Common myeloid progenitor, CD34-positive (primary cell): ENCODE measurements around the gene ZC3H4. TPM values are rescaled to one million over a fixed set of nuclear protein-coding genes. Genes with fewer than 3 reads are reported as not detected.
A peak's percentile ranks its signal among the peaks of the same experiment; 100 is the strongest.

Source experiments
- CTCF ChIA-PET: fragments of 350-600 bp; sonication (Branson Sonifier 250); formaldehyde crosslinking; loops from one replicate; lab custom pipeline; 2021; ENCODE audit warnings: antibody characterized with exemption; lab: Charles Lee
- POLR2A ChIA-PET: fragments of 350-600 bp; sonication (Branson Sonifier 250); formaldehyde crosslinking; loops from one replicate; lab custom pipeline; 2021; ENCODE audit warnings: antibody characterized with exemption; lab: Charles Lee
- DNase-seq, 3 donors: peaks; one replicate each; pipeline versions ENCODE4 v3.0.0 to v3.0.0-alpha.2; 2013
- H3K27ac ChIP-seq, 2 experiments: 1 replicate in 1 of 2; 2 replicates in 1 of 2; pipeline ENCODE4 v1.7.0; 2013; ENCODE audit warnings: inconsistent platforms in 2 of 2, low read length in 2 of 2, mild to moderate bottlenecking in 2 of 2, low read depth in 1 of 2, moderate library complexity in 1 of 2; ENCODE audit not compliant: severe bottlenecking in 2 of 2, insufficient read depth in 1 of 2, poor library complexity in 1 of 2
- H3K27me3 ChIP-seq, 5 experiments: replicated peaks in 2 of 5; 1 replicate in 3 of 5; 2 replicates in 2 of 5; pipeline versions ENCODE4 v1.6.1 to v1.7.0; 2013; ENCODE audit warnings: low read length in 4 of 5, mild to moderate bottlenecking in 2 of 5, moderate library complexity in 2 of 5, inconsistent platforms in 1 of 5; ENCODE audit not compliant: insufficient read depth in 5 of 5, control insufficient read depth in 4 of 5
- H3K36me3 ChIP-seq, 4 experiments: 1 replicate in 2 of 4; 2 replicates in 2 of 4; pipeline versions ENCODE4 v1.6.1 to v1.7.0; 2013; ENCODE audit warnings: low read length in 3 of 4, control low read depth in 1 of 4, mild to moderate bottlenecking in 1 of 4; ENCODE audit not compliant: control insufficient read depth in 4 of 4, insufficient read depth in 4 of 4
- H3K4me1 ChIP-seq, 4 experiments: 1 replicate in 3 of 4; 2 replicates in 1 of 4; pipeline versions ENCODE4 v1.6.1 to v1.7.1; 2013; ENCODE audit warnings: low read length in 3 of 4, mild to moderate bottlenecking in 3 of 4, control low read depth in 1 of 4, inconsistent platforms in 1 of 4, moderate library complexity in 1 of 4; ENCODE audit not compliant: control insufficient read depth in 4 of 4, insufficient read depth in 4 of 4; ENCODE audit errors: control extremely low read depth in 1 of 4
- H3K4me3 ChIP-seq, 7 experiments: 1 replicate in 4 of 7; 2 replicates in 3 of 7; pipeline versions ENCODE4 v1.5.1 to v1.7.0; 2013; ENCODE audit warnings: mild to moderate bottlenecking in 7 of 7, low read length in 6 of 7, moderate library complexity in 6 of 7, inconsistent platforms in 2 of 7, low read depth in 2 of 7, control low read depth in 1 of 7; ENCODE audit not compliant: insufficient read depth in 4 of 7, control insufficient read depth in 1 of 7; ENCODE audit errors: extremely low read depth in 1 of 7
- H3K9me3 ChIP-seq, 5 experiments: 1 replicate in 4 of 5; 2 replicates in 1 of 5; pipeline versions ENCODE4 v1.6.1 to v1.7.1; 2013; ENCODE audit warnings: low read length in 4 of 5, mild to moderate bottlenecking in 2 of 5, inconsistent platforms in 1 of 5, low read depth in 1 of 5, moderate library complexity in 1 of 5; ENCODE audit not compliant: control insufficient read depth in 4 of 5, insufficient read depth in 2 of 5; ENCODE audit errors: control extremely low read depth in 1 of 5
- WGBS: methylation state at CpG from one replicate; pipeline ENCODE4 v1.1.5; 2013; ENCODE audit not compliant: insufficient coverage; 5-methylcytosine and 5-hydroxymethylcytosine counted together
- polyA plus RNA-seq: library from polyadenylated mRNA; unstranded; fragments of 120-200 nt; gene quantifications from one replicate; pipeline ENCODE4 v1.2.1, GENCODE V29; 2013

ZC3H4 gene
- 15.7 TPM for polyA plus RNA-seq

DNA sequence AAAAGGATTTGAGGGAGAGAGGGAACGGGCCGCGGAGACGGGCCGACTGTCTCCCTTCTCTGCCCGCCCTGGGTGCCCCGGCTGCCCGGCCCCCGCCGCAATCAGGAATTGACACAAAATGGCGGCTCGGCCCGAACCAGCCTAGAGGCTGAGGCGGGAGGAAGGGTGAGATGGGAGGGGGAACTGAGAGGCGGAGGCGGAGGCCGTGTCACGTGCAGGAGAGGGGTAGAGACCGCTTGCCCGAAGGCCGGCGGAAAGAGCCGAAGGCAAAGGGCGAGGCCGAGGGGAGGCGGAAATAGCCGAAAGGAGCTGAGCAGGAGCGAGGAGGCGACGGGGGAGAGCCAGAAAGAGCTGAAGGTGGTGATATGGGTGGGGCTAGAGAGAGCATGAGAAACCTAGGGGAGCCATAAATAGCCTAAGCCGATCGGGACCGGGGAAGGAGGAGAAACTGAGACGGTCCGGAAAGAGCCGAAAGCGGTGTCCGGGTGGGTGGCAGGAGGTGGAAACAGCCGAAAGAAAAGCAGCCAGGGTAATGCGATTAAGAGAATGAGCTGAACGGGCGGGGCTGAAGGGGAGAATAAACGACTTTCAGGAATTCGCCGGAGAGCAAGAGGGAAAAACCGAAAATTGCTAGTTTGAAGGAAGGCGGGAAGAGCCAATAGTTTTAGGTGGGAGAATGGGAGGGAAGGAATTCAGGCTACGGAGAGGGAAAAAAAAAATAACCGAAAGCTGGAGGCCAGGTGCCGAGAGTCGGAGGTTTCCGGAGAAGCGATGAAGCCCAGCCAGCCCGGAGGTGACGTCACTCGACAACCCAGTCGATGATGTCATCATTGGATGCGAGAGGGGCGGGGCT is at the start of gene ZC3H4:
Gene ZC3H4 (minus strand): TSS at position 780 of the 853 bp plus-strand sequence. CDS start 1,192 bp downstream, outside the sequence.
- peak within 1 kb of the TSS; percentile 80 to 99 (median 90) for H3K4me3 ChIP-seq
- H3K27ac ChIP-seq: peak within 1 kb of the TSS; percentile 99 to 100
- ChIA-PET CTCF (interaction anchor here (1.0 to 12.5 kb wide), 8 partner anchors 9 to 100 kb away, joined by 3 to 116 read pairs (median 4); no protein-coding TSS in a partner anchor), POLR2A (interaction anchor here (0.6 to 1.4 kb wide), 14 partner anchors 9 to 718 kb away, joined by 3 to 9 read pairs (median 4); partner anchors contain the start of genes CALM3, CCDC9, SAE1 and TMEM160)
- H3K4me1 ChIP-seq: peaks cover 20 to 38% (median 31%) of the 10 kb centered on the region in 4 experiments
- H3K27me3 ChIP-seq: no peaks in the 10 kb centered on the region
- WGBS: under 1% methylated on average over 52 of the region's 59 CpGs
- no peaks in the 10 kb centered on the region for H3K9me3 ChIP-seq
- H3K36me3 ChIP-seq: peaks cover 0 to 8% (median 0%) of the 10 kb centered on the region in 4 experiments
- peak; percentile 99 to 100 (median 99) for DNase-seq

DNA sequence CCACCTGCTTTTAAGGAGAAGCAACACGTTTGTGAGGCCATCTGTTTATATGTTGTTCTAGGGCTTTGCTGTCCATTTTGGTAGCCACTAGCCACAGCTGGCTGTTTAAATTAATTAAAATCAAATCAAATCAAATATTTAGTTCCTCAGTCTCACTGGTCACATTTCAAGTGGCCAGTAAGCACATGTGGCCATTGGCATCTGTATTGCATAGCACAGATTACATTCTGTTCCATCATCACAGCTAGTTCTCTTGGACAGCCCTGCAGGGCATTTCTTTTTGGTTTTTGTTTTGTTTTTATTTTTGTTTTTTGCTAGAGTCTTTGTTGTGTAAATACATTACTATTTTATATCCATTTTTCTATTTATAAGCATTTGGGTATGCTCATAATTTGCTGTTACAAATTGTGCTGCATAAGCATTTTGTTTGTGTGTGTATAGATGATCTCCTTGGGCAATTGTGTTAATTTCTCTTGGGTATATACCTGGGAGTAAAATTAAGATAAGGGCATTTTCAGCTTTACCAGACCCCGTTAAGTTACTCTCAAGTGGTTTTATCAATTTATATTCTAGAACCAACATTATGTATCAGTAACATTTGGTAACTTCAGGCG is 48.4 kb upstream of the ZC3H4 start:
- no CpG with 5 or more reads among the region's 3 CpGs for WGBS
- Histone ChIP-seq H3K27me3 (no peaks in the 10 kb centered on the region), H3K27ac (no peak overlapping the region), H3K4me1 (peaks cover 15 to 20% (median 19%) of the 10 kb centered on the region in 4 experiments), H3K36me3 (peaks cover 5 to 53% (median 14%) of the 10 kb centered on the region in 4 experiments), H3K9me3 (no peaks in the 10 kb centered on the region), H3K4me3 (no peak overlapping the region)
- ChIA-PET CTCF (interaction anchor here (1.6 kb wide), 1 partner anchor 48 kb away, joined by 6 read pairs; no protein-coding TSS in a partner anchor), POLR2A (no interaction called here)
- no peak for DNase-seq

DNA sequence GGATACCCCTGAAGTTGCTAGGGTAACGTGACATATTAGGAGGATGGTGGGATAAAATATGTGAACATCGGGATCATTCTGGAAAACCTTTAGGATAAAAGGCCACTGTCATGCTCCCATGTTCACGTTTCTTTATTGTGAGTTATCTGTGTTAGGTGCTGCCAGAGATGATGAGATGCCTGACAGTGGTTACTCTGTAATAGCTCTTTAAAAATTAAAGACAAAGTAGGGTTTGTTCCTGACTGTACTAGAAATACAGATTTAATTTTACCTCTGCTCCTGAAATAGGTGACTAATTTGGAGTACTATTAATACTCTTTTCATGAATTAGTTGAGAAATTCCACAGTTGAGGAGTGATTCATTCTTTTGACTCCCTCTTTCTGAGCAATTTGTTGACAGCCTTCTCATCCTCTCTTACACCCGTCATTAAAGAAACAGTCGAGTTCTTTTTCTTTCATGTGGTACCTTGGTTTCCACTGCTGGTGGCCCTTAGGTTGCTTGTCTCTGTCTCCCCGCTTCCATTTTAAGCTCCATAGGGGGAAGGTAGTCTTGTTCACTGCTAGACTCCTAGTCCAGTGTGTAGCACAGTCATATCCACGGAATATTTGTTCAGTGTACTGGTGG is 45.4 kb upstream of the ZC3H4 start:
- DNase-seq: no peak
- WGBS: 94% methylated on average over 5 of the region's 7 CpGs
- Histone ChIP-seq H3K27ac (no peak overlapping the region), H3K9me3 (no peaks in the 10 kb centered on the region), H3K36me3 (peaks cover 2 to 63% (median 19%) of the 10 kb centered on the region in 4 experiments), H3K4me1 (peaks cover 20 to 31% (median 30%) of the 10 kb centered on the region in 4 experiments), H3K27me3 (no peaks in the 10 kb centered on the region), H3K4me3 (no peak overlapping the region)
- CTCF ChIA-PET: interaction anchor here (1.0 to 7.6 kb wide), 6 partner anchors 9 to 123 kb away, joined by 3 to 28 read pairs (median 3); no protein-coding TSS in a partner anchor
- POLR2A ChIA-PET: no interaction called here

DNA sequence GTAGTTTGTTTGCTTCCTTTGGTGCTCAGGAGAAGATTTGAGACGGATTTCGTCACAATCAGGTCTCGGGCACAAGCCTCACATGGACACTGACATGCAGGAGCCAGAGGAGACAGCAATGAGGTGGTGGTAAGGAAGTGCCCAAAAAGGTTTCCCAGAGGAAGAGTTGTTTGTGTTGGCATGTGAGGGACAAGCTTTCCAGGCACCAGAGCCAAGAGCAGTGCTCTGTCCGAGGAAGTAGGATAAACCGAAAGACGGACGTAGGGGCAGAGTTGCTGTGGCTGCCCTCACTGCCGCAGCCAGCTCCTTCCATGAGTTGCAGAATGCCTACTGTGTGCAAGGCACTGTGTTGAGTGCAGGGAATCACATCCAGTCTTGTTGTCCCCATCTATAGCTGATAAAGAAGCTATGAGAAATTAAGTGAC is 44.8 kb upstream of the ZC3H4 start:
- peaks cover 20 to 31% (median 30%) of the 10 kb centered on the region in 4 experiments for H3K4me1 ChIP-seq
- peaks cover 2 to 66% (median 24%) of the 10 kb centered on the region in 4 experiments for H3K36me3 ChIP-seq
- no peak overlapping the region for H3K27ac ChIP-seq
- H3K9me3 ChIP-seq: no peaks in the 10 kb centered on the region
- peak overlapping the region in 4 of 7 experiments; percentile 1 to 31 (median 15) for H3K4me3 ChIP-seq
- H3K27me3 ChIP-seq: no peaks in the 10 kb centered on the region
- CTCF ChIA-PET: interaction anchor here (0.7 to 7.6 kb wide), 7 partner anchors 11 to 122 kb away, joined by 3 to 28 read pairs (median 4); no protein-coding TSS in a partner anchor
- POLR2A ChIA-PET: no interaction called here
- DNase-seq: no peak
- 60% methylated on average over 8 of the region's 8 CpGs for WGBS

DNA sequence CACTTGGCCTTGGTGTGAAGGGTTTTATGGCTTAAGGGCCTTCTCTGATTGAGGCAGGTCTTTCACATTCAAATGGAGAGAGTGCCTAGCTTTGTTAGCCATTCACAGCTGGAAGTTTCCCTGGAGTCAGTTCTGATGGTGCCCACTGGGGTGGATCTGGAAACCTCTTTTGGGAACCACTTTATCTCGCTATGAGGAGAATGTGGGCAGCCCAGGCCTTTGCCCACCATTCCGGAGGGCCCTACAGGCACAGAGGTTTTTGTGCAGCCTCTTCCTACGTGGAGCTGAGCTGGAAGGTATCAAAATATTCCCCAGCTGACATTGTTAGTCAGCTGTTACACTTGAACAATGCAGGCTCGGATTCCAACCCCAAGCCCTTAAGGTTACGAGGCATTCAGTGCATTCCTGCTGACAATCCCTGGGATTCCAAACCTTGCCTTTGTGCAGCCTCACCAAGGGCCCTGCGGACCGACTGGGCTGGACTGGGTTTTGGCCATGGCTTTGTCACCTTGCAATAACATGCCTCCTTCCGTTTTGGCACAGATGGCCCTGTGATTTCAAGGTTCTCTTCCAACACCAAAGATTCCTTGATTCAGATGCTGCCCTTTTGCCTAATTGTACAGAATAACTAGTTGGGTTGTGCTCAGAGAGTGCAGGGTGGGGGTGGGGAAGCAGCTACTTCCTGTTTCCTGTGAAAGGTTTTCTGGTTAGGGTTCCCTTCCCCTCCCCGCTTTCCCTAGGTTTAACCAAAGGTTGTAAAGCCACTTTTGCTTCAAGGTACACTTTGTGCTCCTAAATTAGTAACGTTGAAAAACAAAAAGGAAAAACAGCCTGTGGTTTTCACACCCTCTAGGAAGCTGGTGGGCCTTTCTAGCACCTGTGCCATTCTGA is 44.1 kb upstream of the ZC3H4 start:
- Histone ChIP-seq H3K4me1 (peaks cover 20 to 31% (median 30%) of the 10 kb centered on the region in 4 experiments), H3K27me3 (no peaks in the 10 kb centered on the region), H3K36me3 (peaks cover 2 to 73% (median 31%) of the 10 kb centered on the region in 4 experiments), H3K27ac (no peak overlapping the region), H3K4me3 (peak overlapping the region in 3 of 7 experiments; percentile 11 to 31 (median 19)), H3K9me3 (no peaks in the 10 kb centered on the region)
- ChIA-PET CTCF (interaction anchor here (0.7 to 7.6 kb wide), 11 partner anchors 9 to 233 kb away, joined by 3 to 28 read pairs (median 5); no protein-coding TSS in a partner anchor), POLR2A (interaction anchor here (0.9 kb wide), 1 partner anchor 71 kb away, joined by 5 read pairs; no protein-coding TSS in a partner anchor)
- 56% methylated on average over 10 of the region's 10 CpGs for WGBS
- DNase-seq: peak; percentile 49 to 69 (median 64)
